ENCODE results near the gene RNF112. TPM values are rescaled to one million over a fixed set of nuclear protein-coding genes. Genes with fewer than 3 reads are reported as not detected.

Gene RNF112
- total and polyA plus RNA-seq, 7 donors: 0.60 to 8.6 (median 7.2) TPM

GRCh38 chr17:19369107-19369778, 41.8 kb upstream of the RNF112 start:
- intact Hi-C loops (cut with DNase I): no loop called here
- no peak overlapping the region for H3K27ac ChIP-seq
- H3K4me1 ChIP-seq: peaks cover 0 to 4% (median 0%) of the 10 kb centered on the region in 4 donors
- TF ChIP-seq CTCF (IDR thresholded peaks at IDR 0.05) (no peak), EP300 (IDR thresholded peaks at IDR 0.05) (no peak)
- no peaks in the 10 kb centered on the region for H3K36me3 ChIP-seq
- no peak overlapping the region for H3K4me3 ChIP-seq
- H3K27me3 ChIP-seq: no peaks in the 10 kb centered on the region
- H3K9me3 ChIP-seq: no peaks in the 10 kb centered on the region
- WGBS, 2 donors: 70 to 86% methylated on average over 16 of the region's 16 CpGs
- peak; percentile 55 for DNase-seq

GRCh38 chr17:19369846-19370492, 41.1 kb upstream of the RNF112 start:
- Histone ChIP-seq H3K27me3 (no peaks in the 10 kb centered on the region), H3K36me3 (no peaks in the 10 kb centered on the region), H3K9me3 (no peaks in the 10 kb centered on the region), H3K4me3 (no peak overlapping the region), H3K27ac (peak overlapping the region in 1 of 4 donors; percentile 20), H3K4me1 (no peaks in the 10 kb centered on the region)
- WGBS, 2 donors: 71 to 78% methylated on average over 12 of the region's 12 CpGs
- TF ChIP-seq EP300 (IDR thresholded peaks at IDR 0.05): no peak
- no peak for TF ChIP-seq POLR2AphosphoS5 (IDR thresholded peaks at IDR 0.05)
- no peak for TF ChIP-seq CTCF (IDR thresholded peaks at IDR 0.05)
- TF ChIP-seq POLR2A (IDR thresholded peaks at IDR 0.05): no peak
- intact Hi-C loops (cut with DNase I): no loop called here
- DNase-seq: peak; percentile 74

GRCh38 chr17:19370493-19370960, 40.5 kb upstream of the RNF112 start:
- peak; percentile 75 for DNase-seq
- no peaks in the 10 kb centered on the region for H3K4me1 ChIP-seq
- intact Hi-C loops (cut with DNase I): no loop called here
- TF ChIP-seq POLR2A (IDR thresholded peaks at IDR 0.05) (no peak), POLR2AphosphoS5 (IDR thresholded peaks at IDR 0.05) (peak in 1 of 4 donors; percentile 6), CTCF (IDR thresholded peaks at IDR 0.05) (no peak), EP300 (IDR thresholded peaks at IDR 0.05) (no peak)
- H3K9me3 ChIP-seq: no peaks in the 10 kb centered on the region
- H3K27me3 ChIP-seq: no peaks in the 10 kb centered on the region
- 56 to 83% methylated on average over 7 of the region's 7 CpGs for WGBS, 2 donors
- no peaks in the 10 kb centered on the region for H3K36me3 ChIP-seq
- no peak overlapping the region for H3K4me3 ChIP-seq
- H3K27ac ChIP-seq: no peak overlapping the region

- WGBS, 2 donors: 78 to 88% methylated on average over 7 of the region's 7 CpGs
- Histone ChIP-seq H3K36me3 (no peaks in the 10 kb centered on the region), H3K27ac (no peak overlapping the region), H3K27me3 (no peaks in the 10 kb centered on the region), H3K4me1 (no peaks in the 10 kb centered on the region), H3K9me3 (no peaks in the 10 kb centered on the region), H3K4me3 (no peak overlapping the region)
- peak; percentile 53 for DNase-seq
- no peak for TF ChIP-seq POLR2A (IDR thresholded peaks at IDR 0.05)
- no peak for TF ChIP-seq CTCF (IDR thresholded peaks at IDR 0.05)
- TF ChIP-seq EP300 (IDR thresholded peaks at IDR 0.05): no peak
- TF ChIP-seq POLR2AphosphoS5 (IDR thresholded peaks at IDR 0.05): no peak
- intact Hi-C loops (cut with DNase I): no loop called here
Measured at GRCh38 chr17:19371259-19372010, 39.6 kb upstream of the RNF112 start.
